ENCODE results near the gene FNDC3A. TPM values are rescaled to one million over a fixed set of nuclear protein-coding genes. Genes with fewer than 3 reads are reported as not detected.

FNDC3A gene
- total RNA-seq, 1 experiment from 2014 or later: 51.3 TPM

GRCh38 chr13:49093376-49093775 is 117.7 kb downstream of the FNDC3A start:
- Histone ChIP-seq H3K4me3 (no peak overlapping the region), H3K36me3 (no peaks in the 10 kb centered on the region), H3K27me3 (replicated peaks) (no peaks in the 10 kb centered on the region), H3K4me1 (replicated peaks) (peaks cover 11% of the 10 kb centered on the region), H3K27ac (no peak overlapping the region), H3K9me3 (replicated peaks) (no peaks in the 10 kb centered on the region)
- no peak for DNase-seq (ENCODE audit: low read depth in 1 of 2, low spot score in 2 of 2)

GRCh38 chr13:49097374-49097773 is 121.7 kb downstream of the FNDC3A start:
- H3K4me1 ChIP-seq (replicated peaks): peaks cover 19% of the 10 kb centered on the region
- no peaks in the 10 kb centered on the region for H3K9me3 ChIP-seq (replicated peaks)
- no peak overlapping the region for H3K27ac ChIP-seq
- no peak overlapping the region for H3K4me3 ChIP-seq
- no peaks in the 10 kb centered on the region for H3K27me3 ChIP-seq (replicated peaks)
- H3K36me3 ChIP-seq: no peaks in the 10 kb centered on the region
- no peak for DNase-seq (ENCODE audit: low read depth in 1 of 2, low spot score in 2 of 2)

- peak in 1 of 2 experiments; percentile 5 for DNase-seq (ENCODE audit: low read depth in 1 of 2, low spot score in 2 of 2)
- 0 out of 2 replicates have a peak overlapping the region, but pooled peaks have one; percentile 20 for H3K27ac ChIP-seq
- peaks cover 19% of the 10 kb centered on the region for H3K4me1 ChIP-seq (replicated peaks)
Measured at GRCh38 chr13:49098198-49098597, 122.5 kb downstream of the FNDC3A start.

GRCh38 chr13:49098771-49099512 is 123.2 kb downstream of the FNDC3A start:
- Histone ChIP-seq H3K9me3 (replicated peaks) (no peaks in the 10 kb centered on the region), H3K27ac (no peak overlapping the region), H3K4me3 (no peak overlapping the region), H3K36me3 (no peaks in the 10 kb centered on the region), H3K27me3 (replicated peaks) (no peaks in the 10 kb centered on the region), H3K4me1 (replicated peaks) (peaks cover 19% of the 10 kb centered on the region)
- no peak for DNase-seq (ENCODE audit: low read depth in 1 of 2, low spot score in 2 of 2)

More at GRCh38 chr13:49098198-49098597, 122.5 kb downstream of the FNDC3A start:
- Histone ChIP-seq H3K27me3 (replicated peaks) (no peaks in the 10 kb centered on the region), H3K4me3 (no peak overlapping the region), H3K36me3 (no peaks in the 10 kb centered on the region), H3K9me3 (replicated peaks) (no peaks in the 10 kb centered on the region)

- H3K36me3 ChIP-seq: no peaks in the 10 kb centered on the region
- H3K4me3 ChIP-seq: no peak overlapping the region
- H3K27me3 ChIP-seq (replicated peaks): no peaks in the 10 kb centered on the region
- no peak overlapping the region for H3K27ac ChIP-seq
- no peaks in the 10 kb centered on the region for H3K9me3 ChIP-seq (replicated peaks)
- peaks cover 19% of the 10 kb centered on the region for H3K4me1 ChIP-seq (replicated peaks)
- no peak for DNase-seq (ENCODE audit: low read depth in 1 of 2, low spot score in 2 of 2)
Measured at GRCh38 chr13:49099513-49099877, 123.8 kb downstream of the FNDC3A start.

GRCh38 chr13:49100637-49101570 is 125.2 kb downstream of the FNDC3A start:
- no peaks in the 10 kb centered on the region for H3K9me3 ChIP-seq (replicated peaks)
- DNase-seq (ENCODE audit: low read depth in 1 of 2, low spot score in 2 of 2): no peak
- no peaks in the 10 kb centered on the region for H3K36me3 ChIP-seq
- no peak overlapping the region for H3K4me3 ChIP-seq
- no peaks in the 10 kb centered on the region for H3K27me3 ChIP-seq (replicated peaks)
- no peak overlapping the region for H3K27ac ChIP-seq
- peaks cover 19% of the 10 kb centered on the region for H3K4me1 ChIP-seq (replicated peaks)

GRCh38 chr13:49108196-49108595 is 132.5 kb downstream of the FNDC3A start:
- DNase-seq (ENCODE audit: low read depth in 1 of 2, low spot score in 2 of 2): no peak
- H3K4me1 ChIP-seq (replicated peaks): peaks cover 3% of the 10 kb centered on the region
- no peak overlapping the region for H3K4me3 ChIP-seq
- H3K27ac ChIP-seq: no peak overlapping the region
- H3K36me3 ChIP-seq: no peaks in the 10 kb centered on the region
- no peaks in the 10 kb centered on the region for H3K27me3 ChIP-seq (replicated peaks)
- H3K9me3 ChIP-seq (replicated peaks): no peaks in the 10 kb centered on the region

GRCh38 chr13:49110122-49110912 is 134.6 kb downstream of the FNDC3A start:
- Histone ChIP-seq H3K4me1 (replicated peaks) (peaks cover 8% of the 10 kb centered on the region), H3K9me3 (replicated peaks) (no peaks in the 10 kb centered on the region), H3K27ac (peak overlapping the region; percentile 27), H3K36me3 (peaks cover 5% of the 10 kb centered on the region), H3K4me3 (peak overlapping the region; percentile 40), H3K27me3 (replicated peaks) (no peaks in the 10 kb centered on the region)
- peak; percentile 63 to 67 for DNase-seq (ENCODE audit: low read depth in 1 of 2, low spot score in 2 of 2)

- Histone ChIP-seq H3K27me3 (replicated peaks) (no peaks in the 10 kb centered on the region), H3K36me3 (peaks cover 11% of the 10 kb centered on the region), H3K27ac (no peak overlapping the region), H3K4me1 (replicated peaks) (peaks cover 8% of the 10 kb centered on the region), H3K4me3 (peak overlapping the region; percentile 40), H3K9me3 (replicated peaks) (no peaks in the 10 kb centered on the region)
- DNase-seq (ENCODE audit: low read depth in 1 of 2, low spot score in 2 of 2): no peak
Measured at GRCh38 chr13:49110913-49111170, 135.1 kb downstream of the FNDC3A start.

- peak overlapping the region; percentile 80 for H3K27ac ChIP-seq
- H3K36me3 ChIP-seq: peaks cover 29% of the 10 kb centered on the region
- H3K27me3 ChIP-seq (replicated peaks): no peaks in the 10 kb centered on the region
- H3K9me3 ChIP-seq (replicated peaks): no peaks in the 10 kb centered on the region
- H3K4me3 ChIP-seq: no peak overlapping the region
- peak in 1 of 2 experiments; percentile 31 for DNase-seq (ENCODE audit: low read depth in 1 of 2, low spot score in 2 of 2)
- H3K4me1 ChIP-seq (replicated peaks): peaks cover 8% of the 10 kb centered on the region
Measured at GRCh38 chr13:49112782-49113525, 137.2 kb downstream of the FNDC3A start.

GRCh38 chr13:49113526-49114286 is 138.0 kb downstream of the FNDC3A start:
- H3K27ac ChIP-seq: peak overlapping the region; percentile 80
- peaks cover 36% of the 10 kb centered on the region for H3K36me3 ChIP-seq
- no peaks in the 10 kb centered on the region for H3K9me3 ChIP-seq (replicated peaks)
- peak in 1 of 2 experiments; percentile 53 for DNase-seq (ENCODE audit: low read depth in 1 of 2, low spot score in 2 of 2)
- peaks cover 8% of the 10 kb centered on the region for H3K4me1 ChIP-seq (replicated peaks)
- H3K27me3 ChIP-seq (replicated peaks): no peaks in the 10 kb centered on the region
- H3K4me3 ChIP-seq: no peak overlapping the region

GRCh38 chr13:49116873-49117272 is 141.2 kb downstream of the FNDC3A start:
- no peak for DNase-seq (ENCODE audit: low read depth in 1 of 2, low spot score in 2 of 2)

More at GRCh38 chr13:49116873-49117272, 141.2 kb downstream of the FNDC3A start:
- peaks cover 8% of the 10 kb centered on the region for H3K4me1 ChIP-seq (replicated peaks)
- H3K27me3 ChIP-seq (replicated peaks): no peaks in the 10 kb centered on the region
- H3K27ac ChIP-seq: no peak overlapping the region
- no peak overlapping the region for H3K4me3 ChIP-seq
- no peaks in the 10 kb centered on the region for H3K9me3 ChIP-seq (replicated peaks)
- peaks cover 60% of the 10 kb centered on the region for H3K36me3 ChIP-seq
